Hepatocyte (in vitro differentiated cells): Measurements from ENCODE around the gene ELL2. TPM values are rescaled to one million over a fixed set of nuclear protein-coding genes. Genes with fewer than 3 reads are reported as not detected.

Source experiments
- DNase-seq: peaks from one replicate; pipeline ENCODE4 v3.0.0-alpha.2; 2016; ENCODE audit warnings: low spot score
- H2AFZ ChIP-seq: fragments of 200-600 bp; sonication (generic); 2 replicates; pipeline ENCODE4 v1.6.0; 2016; ENCODE audit warnings: antibody characterized with exemption, mild to moderate bottlenecking
- H3K27ac ChIP-seq: fragments of 200-600 bp; sonication (generic); 2 replicates; pipeline ENCODE4 v1.5.1; 2016; ENCODE audit warnings: mild to moderate bottlenecking
- H3K27me3 ChIP-seq: fragments of 200-600 bp; sonication (generic); 2 replicates; pipeline ENCODE4 v1.6.1; 2016
- H3K36me3 ChIP-seq: fragments of 200-600 bp; sonication (generic); replicated peaks from 2 replicates; pipeline ENCODE4 v1.5.1; 2016; ENCODE audit warnings: low read depth; ENCODE audit not compliant: insufficient read depth
- H3K4me1 ChIP-seq: fragments of 200-600 bp; sonication (generic); 2 replicates; pipeline ENCODE4 v1.5.1; 2016; ENCODE audit warnings: mild to moderate bottlenecking, moderate library complexity; ENCODE audit not compliant: insufficient read depth
- H3K4me2 ChIP-seq: fragments of 200-600 bp; sonication (generic); 2 replicates; pipeline ENCODE4 v1.6.0; 2016
- H3K4me3 ChIP-seq: fragments of 200-600 bp; sonication (generic); 2 replicates; pipeline ENCODE4 v1.5.1; 2016; ENCODE audit warnings: mild to moderate bottlenecking
- H3K79me2 ChIP-seq: fragments of 200-600 bp; sonication (generic); 2 replicates; pipeline ENCODE4 v1.6.0; 2017; ENCODE audit warnings: mild to moderate bottlenecking
- H3K9me2 ChIP-seq: fragments of 200-600 bp; sonication (generic); replicated peaks from 2 replicates; pipeline ENCODE4 v1.6.0; 2017; ENCODE audit warnings: mild to moderate bottlenecking; ENCODE audit not compliant: insufficient read depth
- H3K9me3 ChIP-seq: fragments of 200-600 bp; sonication (generic); 2 replicates; pipeline ENCODE4 v1.5.1; 2016; ENCODE audit warnings: low read depth, mild to moderate bottlenecking
- H4K20me1 ChIP-seq: fragments of 200-600 bp; sonication (generic); 2 replicates; pipeline ENCODE4 v1.6.0; 2016; ENCODE audit warnings: mild to moderate bottlenecking; ENCODE audit not compliant: insufficient read depth, poor library complexity, severe bottlenecking
- EZH2 ChIP-seq: fragments of 200-600 bp; sonication (generic); IDR thresholded peaks from 2 replicates; pipeline ENCODE4 v1.6.1; 2016; ENCODE audit warnings: antibody characterized with exemption, mild to moderate bottlenecking, borderline replicate concordance
- EZH2phosphoT487 ChIP-seq: fragments of 200-600 bp; sonication (generic); IDR thresholded peaks from one replicate; pipeline ENCODE4 v1.6.1; 2018; ENCODE audit warnings: antibody characterized with exemption, mild to moderate bottlenecking, low read depth, moderate library complexity; ENCODE audit not compliant: unreplicated experiment, severe bottlenecking
- WGBS: methylation state at CpG from one replicate; pipeline ENCODE4 v1.1.6; 2016; ENCODE audit warnings: low lambda C conversion rate; ENCODE audit errors: missing lambda C conversion rate; 5-methylcytosine and 5-hydroxymethylcytosine counted together
- polyA plus RNA-seq: library from polyadenylated mRNA; unstranded; fragments of >200 nt; fragmentation: Nextera tagmentation; extraction: Ambion mirVana; gene quantifications from 2 replicates; pipeline ENCODE4 v1.2.1, GENCODE V29; 2016
- total RNA-seq: library from RNA; depleted of rRNA; stranded (reverse); fragments of >200 nt; gene quantifications from 2 replicates; pipeline ENCODE4 v1.2.3, GENCODE V29; 2014
- TF ChIP-seq, protein P1 (sequence below): fragments of 200-600 bp; sonication (generic); IDR thresholded peaks from 2 replicates; pipeline ENCODE4 v1.5.1; 2016; ENCODE audit warnings: antibody characterized with exemption, mild to moderate bottlenecking; ENCODE audit not compliant: poor library complexity

Gene ELL2
- total and polyA plus RNA-seq, 2 experiments from 2014 or later = 34.6 to 56.0 TPM

- Histone ChIP-seq H3K27ac (no peak overlapping the region), H3K4me2 (no peak overlapping the region), H3K9me3 (no peaks in the 10 kb centered on the region), H3K36me3 (peaks cover 3% of the 10 kb centered on the region), H4K20me1 (no peaks in the 10 kb centered on the region), H3K4me1 (peaks cover 6% of the 10 kb centered on the region), H2AFZ (no peak overlapping the region), H3K79me2 (peaks cover 12% of the 10 kb centered on the region), H3K9me2 (no peaks in the 10 kb centered on the region), H3K4me3 (no peak overlapping the region), H3K27me3 (no peaks in the 10 kb centered on the region)
- TF ChIP-seq EZH2 (no peak), EZH2phosphoT487 (no peak)
- TF ChIP-seq, protein P1, sequence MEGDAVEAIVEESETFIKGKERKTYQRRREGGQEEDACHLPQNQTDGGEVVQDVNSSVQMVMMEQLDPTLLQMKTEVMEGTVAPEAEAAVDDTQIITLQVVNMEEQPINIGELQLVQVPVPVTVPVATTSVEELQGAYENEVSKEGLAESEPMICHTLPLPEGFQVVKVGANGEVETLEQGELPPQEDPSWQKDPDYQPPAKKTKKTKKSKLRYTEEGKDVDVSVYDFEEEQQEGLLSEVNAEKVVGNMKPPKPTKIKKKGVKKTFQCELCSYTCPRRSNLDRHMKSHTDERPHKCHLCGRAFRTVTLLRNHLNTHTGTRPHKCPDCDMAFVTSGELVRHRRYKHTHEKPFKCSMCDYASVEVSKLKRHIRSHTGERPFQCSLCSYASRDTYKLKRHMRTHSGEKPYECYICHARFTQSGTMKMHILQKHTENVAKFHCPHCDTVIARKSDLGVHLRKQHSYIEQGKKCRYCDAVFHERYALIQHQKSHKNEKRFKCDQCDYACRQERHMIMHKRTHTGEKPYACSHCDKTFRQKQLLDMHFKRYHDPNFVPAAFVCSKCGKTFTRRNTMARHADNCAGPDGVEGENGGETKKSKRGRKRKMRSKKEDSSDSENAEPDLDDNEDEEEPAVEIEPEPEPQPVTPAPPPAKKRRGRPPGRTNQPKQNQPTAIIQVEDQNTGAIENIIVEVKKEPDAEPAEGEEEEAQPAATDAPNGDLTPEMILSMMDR = no peak
- DNase-seq = peak; percentile 57
- WGBS = 44% methylated on average over 4 of the region's 4 CpGs
These were observed 61.2 kb downstream of the ELL2 start for GRCh38 chr5:95900383-95900958.

DNA sequence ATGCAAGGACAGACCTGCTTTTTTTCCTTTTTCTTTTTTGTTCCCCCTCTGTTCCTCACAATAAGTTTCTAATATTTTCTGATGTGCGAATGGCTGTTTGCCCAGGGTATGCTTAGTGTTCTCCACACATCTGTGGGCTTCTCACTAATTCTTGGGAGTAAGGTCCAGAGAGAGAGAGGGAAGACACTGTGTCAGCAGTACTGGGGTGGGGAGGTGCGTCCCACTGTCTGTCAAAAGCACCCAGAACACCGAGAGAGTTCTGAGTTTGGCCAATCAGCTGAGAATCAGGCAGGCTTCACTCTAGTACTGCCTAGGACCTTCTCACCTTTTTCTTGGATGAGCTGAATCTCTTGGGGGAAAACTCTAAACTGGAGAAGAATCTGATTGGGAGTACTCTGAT, 61.8 kb downstream of the ELL2 start:
- no peak for DNase-seq
- Histone ChIP-seq H3K9me3 (no peaks in the 10 kb centered on the region), H3K27ac (no peak overlapping the region), H4K20me1 (no peaks in the 10 kb centered on the region), H3K27me3 (no peaks in the 10 kb centered on the region), H3K4me2 (no peak overlapping the region), H3K9me2 (no peaks in the 10 kb centered on the region), H3K4me1 (peaks cover 6% of the 10 kb centered on the region), H3K4me3 (no peak overlapping the region), H3K79me2 (peaks cover 15% of the 10 kb centered on the region), H3K36me3 (peaks cover 3% of the 10 kb centered on the region), H2AFZ (no peak overlapping the region)
- TF ChIP-seq EZH2phosphoT487 = no peak
- TF ChIP-seq, protein P1 = no peak
- TF ChIP-seq EZH2 = no peak
- WGBS = 90% methylated on average over 3 of the region's 3 CpGs

- H3K36me3 ChIP-seq = peaks cover 3% of the 10 kb centered on the region
These were observed 62.6 kb downstream of the ELL2 start for GRCh38 chr5:95899006-95899405.

More at GRCh38 chr5:95899006-95899405, 62.6 kb downstream of the ELL2 start:
- no peaks in the 10 kb centered on the region for H3K27me3 ChIP-seq
- H3K4me1 ChIP-seq = peaks cover 6% of the 10 kb centered on the region
- no peaks in the 10 kb centered on the region for H4K20me1 ChIP-seq
- H3K9me3 ChIP-seq = no peaks in the 10 kb centered on the region
- H2AFZ ChIP-seq = no peak overlapping the region
- no peak overlapping the region for H3K4me3 ChIP-seq
- 35% methylated on average over 1 of the region's 1 CpG for WGBS
- no peaks in the 10 kb centered on the region for H3K9me2 ChIP-seq
- no peak overlapping the region for H3K4me2 ChIP-seq
- no peak overlapping the region for H3K27ac ChIP-seq
- H3K79me2 ChIP-seq = peaks cover 15% of the 10 kb centered on the region
- DNase-seq = no peak
- TF ChIP-seq EZH2phosphoT487 = no peak
- TF ChIP-seq, protein P1 = no peak
- no peak for TF ChIP-seq EZH2
